HG03095 (cell line): ENCODE data around the gene HOTAIR.

Source experiments
- ATAC-seq: cut with Tn5 transposase; IDR thresholded peaks from one replicate; pipeline ENCODE4 v1.9.1; 2021; ENCODE audit warnings: moderate library complexity; ENCODE audit not compliant: unreplicated experiment

The HOTAIR gene

GRCh38 chr12:53963005-53963404, 11.7 kb downstream of the HOTAIR start:
- ATAC-seq: no peak

DNA sequence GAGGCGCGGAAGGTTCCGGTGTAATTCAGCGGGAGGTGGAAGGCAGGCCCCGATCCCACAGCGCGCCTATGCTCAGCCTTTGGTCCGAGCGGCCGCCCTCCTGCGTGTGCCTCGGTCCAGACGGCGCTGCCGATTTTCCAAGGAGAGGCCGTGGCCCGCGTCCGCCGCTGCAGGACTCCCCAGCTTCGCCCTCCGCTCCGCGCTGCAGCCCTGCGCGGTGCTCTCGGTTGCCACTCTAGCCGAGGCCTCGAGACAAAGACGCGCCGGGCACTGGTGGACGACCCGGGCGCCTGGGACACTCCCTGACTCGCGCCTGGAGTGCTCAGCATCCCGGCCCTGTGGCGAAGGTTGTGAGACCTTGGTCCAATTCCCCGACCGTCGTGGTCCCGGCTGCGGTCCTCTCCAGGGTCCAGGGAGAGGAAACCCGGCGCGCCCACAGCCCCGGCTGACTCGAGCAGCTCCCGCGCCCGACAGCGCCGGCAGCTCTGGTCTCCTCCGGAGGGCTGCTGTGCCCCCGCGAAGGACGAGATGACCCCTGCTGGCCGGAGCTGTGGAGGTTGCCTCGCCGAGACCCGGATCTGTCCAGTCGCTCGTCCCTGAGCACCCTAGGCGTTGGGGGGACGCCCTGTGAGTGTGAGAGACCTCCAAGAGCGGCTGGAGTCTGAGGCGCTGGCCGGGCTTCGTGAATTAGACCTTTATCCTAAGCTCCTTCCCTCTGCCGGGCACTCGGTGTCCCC, 13.6 kb downstream of the HOTAIR start:
- ATAC-seq: no peak

DNA sequence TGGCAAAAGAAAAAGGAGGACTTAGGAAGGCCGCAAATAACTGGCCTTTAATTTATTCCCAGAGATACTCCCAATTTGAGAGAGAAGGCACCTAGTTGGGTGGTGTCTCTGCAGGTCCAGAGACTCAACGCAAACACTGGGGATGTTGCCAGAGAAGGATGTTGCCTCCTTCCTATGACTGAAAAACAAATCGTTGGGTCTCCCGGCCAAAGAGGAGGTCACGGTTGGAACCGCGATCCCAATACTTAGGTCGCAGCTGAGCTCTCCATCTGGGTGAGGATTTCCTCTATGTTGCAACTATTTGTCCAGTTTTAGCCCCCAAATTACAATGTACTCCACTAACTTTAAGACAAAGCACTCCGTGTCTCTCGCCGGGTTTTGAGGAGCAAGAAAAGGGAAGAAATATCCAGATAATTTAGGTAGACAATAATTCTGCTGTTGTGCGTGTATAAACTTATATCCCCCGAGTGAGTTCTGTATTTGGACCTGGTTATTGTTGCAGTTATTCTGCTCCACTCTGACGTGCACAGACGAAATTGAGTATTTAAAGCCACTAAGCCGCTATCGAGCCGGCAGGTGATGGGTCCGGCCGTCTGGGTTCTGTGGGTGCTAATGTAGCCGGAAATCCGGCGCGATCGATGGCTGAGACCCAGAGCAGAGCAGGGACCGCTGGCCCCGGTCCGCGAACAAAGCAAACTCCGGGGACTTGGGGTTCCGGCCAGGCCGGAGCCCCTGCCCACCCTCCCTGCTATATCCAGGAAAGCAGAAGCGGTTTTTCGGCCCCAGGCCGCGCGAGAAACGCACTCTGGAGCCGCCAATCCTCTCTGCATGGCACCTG, 14.3 kb downstream of the HOTAIR start:
- ATAC-seq: no peak

- no peak for ATAC-seq
These were observed 15.4 kb downstream of the HOTAIR start for GRCh38 chr12:53959314-53959713.

- ATAC-seq: no peak
These were observed 16.6 kb downstream of the HOTAIR start for GRCh38 chr12:53958128-53958527.

- no peak for ATAC-seq
These were observed 17.7 kb downstream of the HOTAIR start for GRCh38 chr12:53956914-53957536.

- ATAC-seq: no peak
These were observed 18.4 kb downstream of the HOTAIR start for GRCh38 chr12:53956251-53956887.

GRCh38 chr12:53955776-53956250, 18.9 kb downstream of the HOTAIR start:
- no peak for ATAC-seq

DNA sequence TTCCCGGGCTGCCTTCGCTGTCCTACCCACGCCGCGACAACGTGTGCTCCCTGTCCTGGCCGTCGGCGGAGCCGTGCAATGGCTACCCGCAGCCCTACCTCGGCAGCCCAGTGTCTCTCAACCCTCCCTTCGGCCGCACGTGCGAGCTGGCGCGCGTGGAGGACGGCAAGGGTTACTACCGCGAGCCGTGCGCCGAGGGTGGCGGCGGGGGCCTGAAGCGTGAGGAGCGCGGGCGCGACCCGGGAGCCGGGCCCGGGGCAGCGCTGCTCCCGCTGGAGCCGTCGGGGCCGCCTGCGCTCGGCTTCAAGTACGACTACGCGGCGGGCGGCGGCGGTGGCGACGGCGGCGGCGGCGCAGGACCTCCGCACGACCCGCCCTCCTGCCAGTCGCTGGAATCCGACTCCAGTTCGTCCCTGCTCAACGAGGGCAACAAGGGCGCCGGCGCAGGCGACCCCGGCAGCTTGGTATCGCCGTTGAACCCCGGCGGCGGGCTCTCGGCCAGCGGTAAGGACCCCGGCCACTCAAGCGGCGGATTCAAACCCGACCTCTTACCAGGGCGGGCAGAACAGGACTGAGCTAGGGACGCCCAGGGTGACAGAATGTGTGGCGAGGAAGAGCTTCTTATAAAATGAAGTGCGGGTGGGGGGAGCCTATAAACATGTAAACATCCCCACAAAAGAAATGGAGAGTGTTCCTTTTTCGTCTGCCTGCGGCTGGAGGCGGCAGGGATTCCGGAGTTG, 19.5 kb downstream of the HOTAIR start:
- ATAC-seq: no peak

DNA sequence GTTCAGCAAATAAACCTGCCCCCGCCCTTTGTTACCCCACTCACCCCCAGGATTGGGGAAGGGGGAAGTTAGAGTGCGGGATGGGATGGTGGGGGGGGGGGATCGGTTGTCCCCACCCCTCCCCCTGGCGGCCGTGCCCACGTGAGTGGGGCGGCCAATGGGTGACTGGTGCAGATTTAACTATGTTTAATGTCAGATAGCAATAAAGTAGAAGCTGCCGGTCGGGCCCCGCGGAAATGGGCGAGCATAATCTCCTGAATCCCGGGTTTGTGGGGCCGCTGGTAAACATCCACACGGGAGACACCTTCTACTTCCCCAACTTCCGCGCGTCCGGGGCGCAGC, 20.1 kb downstream of the HOTAIR start, which contains the start of gene HOXC12:
Gene HOXC12 (plus strand): TSS at position 210 of the 342 bp plus-strand sequence. CDS start 27 bp downstream, at position 237.
- ATAC-seq: no peak

- no peak for ATAC-seq
These were observed 20.7 kb downstream of the HOTAIR start for GRCh38 chr12:53953831-53954693.

DNA sequence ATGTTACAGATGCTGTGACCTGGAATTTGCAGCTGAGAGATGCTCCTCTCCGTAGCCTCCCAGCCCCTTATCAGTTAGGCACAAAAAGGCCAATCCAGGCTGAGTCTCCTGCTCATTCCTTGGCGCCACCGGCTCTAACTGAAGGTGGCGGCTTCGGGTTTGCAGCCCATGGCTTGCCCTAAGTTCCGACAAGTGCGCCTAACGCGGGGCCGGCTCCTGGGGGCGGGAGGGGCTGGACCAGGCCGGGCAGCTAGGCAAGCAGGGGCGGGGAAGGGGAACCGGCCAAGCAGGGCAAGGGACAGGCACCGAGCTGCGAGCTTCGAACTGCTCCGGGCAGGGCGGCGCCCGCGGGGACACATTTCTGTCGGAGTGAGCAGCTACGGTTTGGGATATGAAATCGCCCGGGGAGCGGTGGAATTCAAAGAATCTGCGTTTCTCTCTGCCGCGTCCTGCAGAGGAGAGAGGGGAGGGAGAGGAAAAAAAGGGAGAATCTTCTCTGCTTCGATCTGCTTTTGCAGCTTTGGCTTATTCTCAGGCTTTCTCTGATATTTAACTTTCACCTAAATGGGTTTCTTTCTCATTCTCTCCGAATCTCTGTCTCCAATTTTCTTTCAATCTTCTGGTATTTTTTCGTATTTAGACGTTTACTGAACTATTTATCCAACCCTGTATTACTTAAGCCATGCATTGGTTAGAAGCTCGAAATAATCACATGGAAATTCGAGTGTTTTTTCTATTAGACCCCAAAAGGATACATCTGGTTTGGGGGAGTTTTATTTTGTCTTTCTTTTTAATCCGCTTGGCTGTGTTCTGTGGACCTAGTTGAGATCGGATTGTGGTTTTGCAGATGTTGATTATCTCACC, 21.7 kb downstream of the HOTAIR start:
- ATAC-seq: no peak

GRCh38 chr12:53952335-53952694, 22.4 kb downstream of the HOTAIR start:
- no peak for ATAC-seq

GRCh38 chr12:53951577-53952334, 23.0 kb downstream of the HOTAIR start:
- ATAC-seq: no peak

- no peak for ATAC-seq
These were observed 23.8 kb downstream of the HOTAIR start for GRCh38 chr12:53950789-53951576.

- ATAC-seq: no peak
These were observed 24.3 kb downstream of the HOTAIR start for GRCh38 chr12:53950437-53950773.
